GM23338 (cell line): ENCODE results near the gene IGF1. TPM values are rescaled to one million over a fixed set of nuclear protein-coding genes. Genes with fewer than 3 reads are reported as not detected.

ENCODE experiments used
- ATAC-seq: fragments of 200-7000 bp; cut with Tn5 transposase; 3 replicates; pipeline ENCODE4 v1.9.1; 2020
- DNase-seq: peaks from one replicate; pipeline ENCODE4 v3.0.0-alpha.2; 2015; ENCODE audit warnings: low spot score
- H2AFZ ChIP-seq: fragments of 200-600 bp; sonication (generic); 2 replicates; pipeline ENCODE4 v1.8.0; 2016; ENCODE audit warnings: antibody characterized with exemption, mild to moderate bottlenecking, moderate library complexity
- H3F3A ChIP-seq: fragments of 200-600 bp; sonication (generic); replicated peaks from 2 replicates; pipeline ENCODE4 v1.8.0; 2017; ENCODE audit warnings: antibody characterized with exemption, mixed run types, low read depth
- H3K27ac ChIP-seq: fragments of 200-600 bp; sonication (generic); 2 replicates; pipeline ENCODE4 v1.6.1; 2016; ENCODE audit warnings: low read depth
- H3K27me3 ChIP-seq: fragments of 200-600 bp; sonication (generic); 2 replicates; pipeline ENCODE4 v1.8.0; 2016; ENCODE audit warnings: mild to moderate bottlenecking, mixed run types, moderate library complexity; ENCODE audit not compliant: insufficient read depth
- H3K36me3 ChIP-seq: fragments of 200-600 bp; sonication (generic); 2 replicates; pipeline ENCODE4 v1.8.0; 2016; ENCODE audit warnings: mild to moderate bottlenecking; ENCODE audit not compliant: insufficient read depth
- H3K4me1 ChIP-seq: fragments of 200-600 bp; sonication (generic); 2 replicates; pipeline ENCODE4 v1.8.0; 2016; ENCODE audit warnings: mild to moderate bottlenecking, moderate library complexity; ENCODE audit not compliant: insufficient read depth
- H3K4me2 ChIP-seq: fragments of 200-600 bp; sonication (generic); 2 replicates; pipeline ENCODE4 v1.7.1; 2017; ENCODE audit warnings: mixed run types
- H3K4me3 ChIP-seq: fragments of 200-600 bp; sonication (generic); 2 replicates; pipeline ENCODE4 v1.6.1; 2016; ENCODE audit warnings: mixed run types
- H3K79me2 ChIP-seq: fragments of 200-600 bp; sonication (generic); replicated peaks from 2 replicates; pipeline ENCODE4 v1.8.0; 2017; ENCODE audit warnings: mild to moderate bottlenecking; ENCODE audit not compliant: insufficient read depth
- H3K9me2 ChIP-seq: fragments of 200-600 bp; sonication (generic); 2 replicates; pipeline ENCODE4 v1.8.0; 2017; ENCODE audit not compliant: insufficient read depth
- H4K20me1 ChIP-seq: fragments of 200-600 bp; sonication (generic); replicated peaks from 2 replicates; pipeline ENCODE4 v1.8.0; 2017; ENCODE audit warnings: mild to moderate bottlenecking; ENCODE audit not compliant: insufficient read depth
- H3K27ac Mint-ChIP-seq: 2 replicates; pipeline ENCODE4 v1.8.0; 2020; ENCODE audit warnings: inconsistent platforms, mild to moderate bottlenecking, moderate library complexity, mixed read lengths
- H3K27me3 Mint-ChIP-seq: 3 replicates; pipeline ENCODE4 v1.8.0; 2022; ENCODE audit warnings: low read depth, mild to moderate bottlenecking, moderate library complexity, mixed read lengths, inconsistent platforms; ENCODE audit not compliant: insufficient read depth, poor library complexity
- H3K36me3 Mint-ChIP-seq: 3 replicates; pipeline ENCODE4 v1.8.0; 2021; ENCODE audit warnings: low read depth, mild to moderate bottlenecking, inconsistent platforms, moderate library complexity, mixed read lengths
- H3K4me1 Mint-ChIP-seq: 3 replicates; pipeline ENCODE4 v1.8.0; 2020; ENCODE audit warnings: mild to moderate bottlenecking, inconsistent platforms, mixed read lengths
- H3K4me3 Mint-ChIP-seq: 3 replicates; pipeline ENCODE4 v1.8.0; 2021; ENCODE audit warnings: moderate library complexity, mild to moderate bottlenecking, inconsistent platforms, mixed read lengths
- H3K9me3 Mint-ChIP-seq: 3 replicates; pipeline ENCODE4 v1.8.0; 2020; ENCODE audit warnings: moderate library complexity, mild to moderate bottlenecking, inconsistent platforms, mixed read lengths
- ETS1 ChIP-seq: IDR thresholded peaks from 2 replicates; pipeline ENCODE4 v1.6.1; 2016; ENCODE audit warnings: antibody characterized with exemption
- EZH2 ChIP-seq: fragments of 200-600 bp; sonication (generic); IDR thresholded peaks from one replicate; pipeline ENCODE4 v1.8.0; 2017; ENCODE audit warnings: antibody characterized with exemption, mild to moderate bottlenecking, low read depth; ENCODE audit not compliant: unreplicated experiment
- EZH2phosphoT487 ChIP-seq: fragments of 200-600 bp; sonication (generic); IDR thresholded peaks from one replicate; pipeline ENCODE4 v1.8.1; 2018; ENCODE audit warnings: antibody characterized with exemption; ENCODE audit not compliant: unreplicated experiment
- JUNB ChIP-seq: IDR thresholded peaks from one replicate; pipeline ENCODE4 v1.6.1; 2016; ENCODE audit warnings: antibody characterized with exemption; ENCODE audit not compliant: unreplicated experiment
- POLR2AphosphoS5 ChIP-seq: IDR thresholded peaks from 2 replicates; pipeline ENCODE4 v1.6.1; 2016; ENCODE audit warnings: antibody characterized with exemption, low read depth
- REST ChIP-seq: IDR thresholded peaks from one replicate; pipeline ENCODE4 v1.6.1; 2018; ENCODE audit warnings: antibody characterized with exemption; ENCODE audit not compliant: unreplicated experiment
- STAT1 ChIP-seq: IDR thresholded peaks from one replicate; pipeline ENCODE4 v1.6.1; 2016; ENCODE audit warnings: antibody characterized with exemption; ENCODE audit not compliant: unreplicated experiment
- ZNF114 ChIP-seq: fragments of 250-450 bp; sonication (Bioruptor Pico); IDR thresholded peaks from 2 replicates; pipeline ENCODE4 v1.5.0; 2020; ENCODE audit warnings: mild to moderate bottlenecking, moderate library complexity
- ZNF331 ChIP-seq: fragments of 250-450 bp; sonication (Bioruptor Pico); IDR thresholded peaks from 2 replicates; pipeline ENCODE4 v1.5.0; 2020; ENCODE audit warnings: low read depth, mild to moderate bottlenecking, moderate library complexity
- ZNF462 ChIP-seq: fragments of 250-450 bp; sonication (Bioruptor Pico); IDR thresholded peaks from 2 replicates; pipeline ENCODE4 v1.5.0; 2020; ENCODE audit warnings: mild to moderate bottlenecking, moderate library complexity
- polyA plus RNA-seq: library from polyadenylated mRNA; unstranded; fragments of >200 nt; fragmentation: Nextera tagmentation; extraction: Ambion mirVana; gene quantifications from 2 replicates; pipeline ENCODE4 v1.2.1, GENCODE V29; 2016
- total RNA-seq: library from RNA; depleted of rRNA; stranded (reverse); fragments of >200 nt; shearing (Covaris generic); gene quantifications from 2 replicates; pipeline ENCODE4 v1.2.3, GENCODE V29; 2014

IGF1 gene
- total and polyA plus RNA-seq, 2 experiments from 2014 or later = 0.29 TPM; not detected in 1

- H3K4me3 ChIP-seq = no peak overlapping the region
- ATAC-seq (no peak), DNase-seq (no peak)
- no peaks in the 10 kb centered on the region for H3K27me3 ChIP-seq
- H3K36me3 Mint-ChIP-seq = no peaks in the 10 kb centered on the region
- H3F3A ChIP-seq = no peaks in the 10 kb centered on the region
- H3K79me2 ChIP-seq = no peaks in the 10 kb centered on the region
- H3K27ac ChIP-seq = no peak overlapping the region
- H3K9me2 ChIP-seq = peaks cover 15% of the 10 kb centered on the region; the same call in 1 of the 2 replicates
- no peak overlapping the region for H3K4me2 ChIP-seq
- no peaks in the 10 kb centered on the region for H3K36me3 ChIP-seq
- H4K20me1 ChIP-seq = no peaks in the 10 kb centered on the region
- no peaks in the 10 kb centered on the region for H3K4me1 ChIP-seq
- H3K4me3 Mint-ChIP-seq = no peak overlapping the region
- peak overlapping the region; percentile 60; the same call in 1 of the 2 replicates for H2AFZ ChIP-seq
- no peaks in the 10 kb centered on the region; the same call in 2 of the 3 replicates for H3K9me3 Mint-ChIP-seq
- no peak overlapping the region for H3K27ac Mint-ChIP-seq
- H3K27me3 Mint-ChIP-seq = peaks cover 3% of the 10 kb centered on the region
- no peak for TF ChIP-seq STAT1
- TF ChIP-seq JUNB = no peak
- no peak for TF ChIP-seq ZNF114
- H3K4me1 Mint-ChIP-seq = no peaks in the 10 kb centered on the region; the same call in 2 of the 3 replicates
Measured at GRCh38 chr12:102527171-102527720, 46.9 kb upstream of the IGF1 start.

- H2AFZ ChIP-seq = no peak overlapping the region
- no peak overlapping the region for H3K27ac Mint-ChIP-seq
- peaks cover 15% of the 10 kb centered on the region; the same call in 1 of the 2 replicates for H3K9me2 ChIP-seq
- no peak for TF ChIP-seq ZNF331 (CRISPR knock-in tag)
- no peak for TF ChIP-seq EZH2phosphoT487
- no peak for TF ChIP-seq POLR2AphosphoS5
- no peak for TF ChIP-seq ZNF462 (CRISPR knock-in tag)
- no peak for TF ChIP-seq JUNB
- no peak for TF ChIP-seq ETS1
- TF ChIP-seq ZNF114 = no peak
- no peak for TF ChIP-seq STAT1
- no peak for TF ChIP-seq EZH2
- TF ChIP-seq REST = no peak
Measured at GRCh38 chr12:102526656-102527055, 46.3 kb upstream of the IGF1 start.

More at GRCh38 chr12:102526656-102527055, 46.3 kb upstream of the IGF1 start:
- H3K36me3 ChIP-seq = no peaks in the 10 kb centered on the region
- H3K4me3 ChIP-seq = no peak overlapping the region
- no peaks in the 10 kb centered on the region for H4K20me1 ChIP-seq
- Mint-ChIP-seq H3K36me3 (no peaks in the 10 kb centered on the region), H3K4me1 (peaks cover 2% of the 10 kb centered on the region; the same call in 1 of the 3 replicates), H3K9me3 (no peaks in the 10 kb centered on the region; the same call in 2 of the 3 replicates), H3K27me3 (peaks cover 3% of the 10 kb centered on the region), H3K4me3 (no peak overlapping the region)
- no peak for ATAC-seq
- no peak for DNase-seq
- no peak overlapping the region for H3K27ac ChIP-seq
- no peaks in the 10 kb centered on the region for H3K79me2 ChIP-seq
- no peak overlapping the region for H3K4me2 ChIP-seq
- no peaks in the 10 kb centered on the region for H3K27me3 ChIP-seq
- no peaks in the 10 kb centered on the region for H3K4me1 ChIP-seq
- no peaks in the 10 kb centered on the region for H3F3A ChIP-seq
